Activated naive CD8-positive, alpha-beta T cell treated with anti-CD3 and anti-CD28 coated beads, Interleukin-2, amount 10 ng/mL, durations not matched to agents 7 days and 5 days (primary cell): Measurements from ENCODE around the gene ACTG1. TPM values are rescaled to one million over a fixed set of nuclear protein-coding genes. Genes with fewer than 3 reads are reported as not detected.

Experiments used
- ATAC-seq: fragments of 150-1000 bp; cut with Tn5 transposase; one replicate; pipeline ENCODE4 v1.10.0; 2021; ENCODE audit warnings: low read depth, moderate library complexity
- POLR2A ChIA-PET: fragments of 350-600 bp; sonication (Branson Sonifier 250); formaldehyde crosslinking; loops from one replicate; lab custom pipeline; 2021; ENCODE audit warnings: antibody characterized with exemption; lab: Charles Lee
- DNase-seq: peaks from one replicate; pipeline ENCODE4 v3.0.0; 2021
- H3K27ac Mint-ChIP-seq: one replicate; pipeline ENCODE4 v1.8.0; 2022; ENCODE audit warnings: mild to moderate bottlenecking, mixed read lengths
- H3K27me3 Mint-ChIP-seq: one replicate; pipeline ENCODE4 v1.8.0; 2022; ENCODE audit warnings: mild to moderate bottlenecking, moderate library complexity, mixed read lengths
- H3K36me3 Mint-ChIP-seq: one replicate; pipeline ENCODE4 v1.8.0; 2021; ENCODE audit warnings: mild to moderate bottlenecking, mixed read lengths
- H3K4me1 Mint-ChIP-seq: one replicate; pipeline ENCODE4 v1.8.0; 2021; ENCODE audit warnings: mixed read lengths
- H3K4me3 Mint-ChIP-seq: one replicate; pipeline ENCODE4 v1.8.0; 2022; ENCODE audit warnings: mild to moderate bottlenecking, moderate library complexity, mixed read lengths
- H3K9me3 Mint-ChIP-seq: one replicate; pipeline ENCODE4 v1.8.0; 2021; ENCODE audit warnings: mixed read lengths
- total RNA-seq, 2 experiments: library from RNA; stranded (reverse); gene quantifications; one replicate each; pipeline ENCODE4 v1.2.3, GENCODE V29; 2021

ACTG1 gene
- total RNA-seq, 2 experiments from 2014 or later, result 2,936 to 3,174 TPM

GRCh38 chr17:81515530-81516041 lies 3.0 kb upstream of the ACTG1 start:
- Mint-ChIP-seq H3K27ac (peak overlapping the region; percentile 86), H3K4me1 (peaks cover 14% of the 10 kb centered on the region), H3K27me3 (peaks cover under 1% of the 10 kb centered on the region), H3K9me3 (no peaks in the 10 kb centered on the region), H3K36me3 (peaks cover 17% of the 10 kb centered on the region), H3K4me3 (peak overlapping the region; percentile 94)
- DNase-seq (peak; percentile 49), ATAC-seq (no peak)
- POLR2A ChIA-PET, result interaction anchor here (0.7 to 6.9 kb wide), 4 partner anchors 31 to 111 kb away, joined by 3 to 50 read pairs (median 3); partner anchors contain the start of gene FAAP100

DNA sequence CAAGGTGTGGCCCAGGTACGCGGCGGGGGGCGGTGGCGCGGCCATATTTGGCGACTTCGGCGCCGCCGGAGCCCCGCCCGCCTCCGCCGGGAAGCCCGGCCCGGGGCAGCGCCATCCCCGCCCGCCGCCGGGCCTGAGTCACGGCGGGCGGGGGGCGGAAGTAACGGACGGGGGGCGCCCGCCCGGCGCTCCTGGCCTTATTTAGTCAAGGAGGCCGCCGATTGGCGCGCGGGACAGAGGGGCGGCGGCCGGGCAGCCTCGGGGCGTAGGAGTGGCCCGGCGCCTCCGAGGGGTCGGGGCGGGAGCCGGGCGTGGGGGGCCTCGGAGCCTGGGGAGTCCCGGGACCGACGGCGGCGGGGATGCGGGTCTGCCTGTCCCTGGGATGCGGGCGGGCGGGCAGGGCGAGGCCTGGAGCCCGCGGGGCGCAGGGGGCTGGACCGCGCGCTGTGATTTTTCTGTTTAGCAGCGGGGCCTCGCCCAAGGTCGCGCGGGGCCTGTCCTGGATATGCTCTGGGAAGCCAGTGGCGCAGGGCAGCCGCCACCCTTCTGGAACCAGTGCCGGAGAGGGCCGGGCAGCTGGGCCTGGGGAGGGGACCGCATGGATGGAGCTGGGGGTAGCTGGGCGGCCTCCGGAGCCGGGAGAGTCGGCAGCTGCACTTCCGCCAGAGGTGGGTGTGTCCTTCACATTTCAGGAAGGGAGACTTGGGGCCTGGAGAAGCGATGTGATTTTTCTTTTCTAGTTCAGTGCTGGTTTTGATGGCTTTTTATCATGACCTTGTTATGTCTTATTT lies 2.3 kb upstream of the ACTG1 start:
- peak; percentile 41 for ATAC-seq
- peak; percentile 86 for DNase-seq
- Mint-ChIP-seq H3K9me3 (no peaks in the 10 kb centered on the region), H3K27me3 (no peaks in the 10 kb centered on the region), H3K36me3 (peaks cover 24% of the 10 kb centered on the region), H3K4me1 (peaks cover 18% of the 10 kb centered on the region), H3K4me3 (peak overlapping the region; percentile 94), H3K27ac (peak overlapping the region; percentile 86)
- POLR2A ChIA-PET, result interaction anchor here (0.5 to 6.9 kb wide), 6 partner anchors 10 to 458 kb away, joined by 3 to 50 read pairs (median 6); partner anchors contain the start of genes FAAP100 and SLC38A10

DNA sequence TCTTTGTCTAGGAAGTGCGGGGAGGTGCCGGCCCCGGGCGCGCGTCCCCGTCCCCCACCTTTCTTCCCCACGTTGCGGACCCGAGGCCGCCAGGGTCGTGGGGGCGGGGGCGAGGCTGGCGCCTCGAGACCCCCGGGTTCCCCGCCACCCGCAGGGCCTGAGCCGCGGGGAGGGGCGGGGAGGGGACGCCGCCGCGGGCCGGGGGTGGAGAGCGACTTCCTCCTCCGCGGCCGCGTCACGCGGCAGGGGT lies 1.8 kb upstream of the ACTG1 start:
- Mint-ChIP-seq H3K36me3 (peaks cover 29% of the 10 kb centered on the region), H3K27ac (peak overlapping the region; percentile 87), H3K4me3 (peak overlapping the region; percentile 88), H3K27me3 (no peaks in the 10 kb centered on the region), H3K9me3 (no peaks in the 10 kb centered on the region), H3K4me1 (peaks cover 23% of the 10 kb centered on the region)
- ATAC-seq (no peak), DNase-seq (no peak)
- POLR2A ChIA-PET, result interaction anchor here (0.5 to 6.9 kb wide), 4 partner anchors 38 to 458 kb away, joined by 5 to 50 read pairs (median 8); partner anchors contain the start of genes FAAP100, MRPL12 and SLC38A10

DNA sequence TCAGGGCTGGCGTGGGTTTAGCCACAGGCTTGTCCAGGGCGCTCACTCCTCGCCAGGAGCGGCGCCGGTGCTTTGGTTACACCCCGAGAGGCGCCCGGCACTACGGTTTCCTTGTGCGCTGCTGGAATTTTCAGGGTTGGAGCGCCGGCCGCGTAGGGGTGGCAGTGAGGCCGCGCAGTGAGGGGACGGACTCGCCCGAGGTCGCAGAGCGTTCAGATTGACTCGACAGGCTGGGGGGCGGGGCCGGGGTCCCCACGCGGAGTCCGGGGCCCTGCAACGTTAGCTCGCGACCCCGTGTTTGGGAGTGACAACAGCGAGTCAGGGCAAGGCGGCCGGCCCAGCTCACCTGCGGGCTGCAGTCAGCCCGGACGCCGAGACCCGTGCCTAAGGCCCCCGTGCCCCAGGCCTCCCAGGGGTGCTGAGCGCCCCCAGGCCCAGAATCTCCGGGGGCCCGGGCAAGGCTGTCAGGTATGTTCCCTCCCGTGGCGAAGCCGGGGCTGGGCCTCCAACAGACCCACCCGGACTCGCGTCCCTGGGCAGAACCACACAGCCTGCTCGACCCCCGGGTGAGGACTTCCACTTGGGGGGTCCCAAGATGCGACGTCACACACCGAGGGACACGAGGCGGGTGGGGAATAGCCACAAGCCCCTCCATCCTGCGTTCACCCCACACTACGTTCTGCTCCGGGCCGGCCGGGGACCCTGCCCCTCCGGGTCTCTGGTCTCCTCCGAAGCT lies 1.3 kb upstream of the ACTG1 start:
- Mint-ChIP-seq H3K27me3 (no peaks in the 10 kb centered on the region), H3K4me1 (peaks cover 28% of the 10 kb centered on the region), H3K4me3 (peak overlapping the region; percentile 88), H3K27ac (peak overlapping the region; percentile 90), H3K9me3 (no peaks in the 10 kb centered on the region), H3K36me3 (peaks cover 34% of the 10 kb centered on the region)
- ATAC-seq (peak; percentile 1), DNase-seq (peak; percentile 74)
- POLR2A ChIA-PET, result interaction anchor here (0.5 to 6.9 kb wide), 10 partner anchors 25 to 584 kb away, joined by 3 to 50 read pairs (median 4); partner anchors contain the start of genes FAAP100, FASN, MRPL12 and SLC38A10

GRCh38 chr17:81513372-81513752 lies 763 bp upstream of the ACTG1 start:
- Mint-ChIP-seq H3K27me3 (no peaks in the 10 kb centered on the region), H3K4me1 (peaks cover 32% of the 10 kb centered on the region), H3K4me3 (peak overlapping the region; percentile 88), H3K27ac (peak overlapping the region; percentile 90), H3K9me3 (no peaks in the 10 kb centered on the region), H3K36me3 (peaks cover 38% of the 10 kb centered on the region)
- peak; percentile 27 for ATAC-seq
- POLR2A ChIA-PET, result interaction anchor here (0.7 to 6.9 kb wide), 14 partner anchors 10 to 585 kb away, joined by 3 to 50 read pairs (median 3); partner anchors contain the start of genes CEP131, FAAP100, FASN and MRPL12
- peak; percentile 79 for DNase-seq

- Mint-ChIP-seq H3K36me3 (peaks cover 44% of the 10 kb centered on the region), H3K27me3 (no peaks in the 10 kb centered on the region), H3K9me3 (no peaks in the 10 kb centered on the region), H3K27ac (peak overlapping the region; percentile 89), H3K4me3 (peak overlapping the region; percentile 93), H3K4me1 (peaks cover 30% of the 10 kb centered on the region)
- peak; percentile 58 for DNase-seq
- POLR2A ChIA-PET, result interaction anchor here (0.7 to 6.9 kb wide), 10 partner anchors 9 to 289 kb away, joined by 3 to 50 read pairs (median 6); partner anchors contain the start of genes ARL16, FAAP100, HGS and MRPL12
- peak; percentile 0 for ATAC-seq
These were observed 616 bp downstream of the ACTG1 start for GRCh38 chr17:81511804-81512561.

GRCh38 chr17:81511554-81511803 lies 1.1 kb downstream of the ACTG1 start:
- Mint-ChIP-seq H3K4me3 (peak overlapping the region; percentile 93), H3K27me3 (no peaks in the 10 kb centered on the region), H3K9me3 (no peaks in the 10 kb centered on the region), H3K36me3 (peaks cover 44% of the 10 kb centered on the region), H3K4me1 (peaks cover 30% of the 10 kb centered on the region), H3K27ac (peak overlapping the region; percentile 89)
- POLR2A ChIA-PET, result interaction anchor here (0.9 to 6.9 kb wide), 9 partner anchors 8 to 494 kb away, joined by 3 to 50 read pairs (median 4); partner anchors contain the start of genes ARHGDIA, ARL16, FAAP100 and HGS
- DNase-seq, result no peak
- no peak for ATAC-seq

DNA sequence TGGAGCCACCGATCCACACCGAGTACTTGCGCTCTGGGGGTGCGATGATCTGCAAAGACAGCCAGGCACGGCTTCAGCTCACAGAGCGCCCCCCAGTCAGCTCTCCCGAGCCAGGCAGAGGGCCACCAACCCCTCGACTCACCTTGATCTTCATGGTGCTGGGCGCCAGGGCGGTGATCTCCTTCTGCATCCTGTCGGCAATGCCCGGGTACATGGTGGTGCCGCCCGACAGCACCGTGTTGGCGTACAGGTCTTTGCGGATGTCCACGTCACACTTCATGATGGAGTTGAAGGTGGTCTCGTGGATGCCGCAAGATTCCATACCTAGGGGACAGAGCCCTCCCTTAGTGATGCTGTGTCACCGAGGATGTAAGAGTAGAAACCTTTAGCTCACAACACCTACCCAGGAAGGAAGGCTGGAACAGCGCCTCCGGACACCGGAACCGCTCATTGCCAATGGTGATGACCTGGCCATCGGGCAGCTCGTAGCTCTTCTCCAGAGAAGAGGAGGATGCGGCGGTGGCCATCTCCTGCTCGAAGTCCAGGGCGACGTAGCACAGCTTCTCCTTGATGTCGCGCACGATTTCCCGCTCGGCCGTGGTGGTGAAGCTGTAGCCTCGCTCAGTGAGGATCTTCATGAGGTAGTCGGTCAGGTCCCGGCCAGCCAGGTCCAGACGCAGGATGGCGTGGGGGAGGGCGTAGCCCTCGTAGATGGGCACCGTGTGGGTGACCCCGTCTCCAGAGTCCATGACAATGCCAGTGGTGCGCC lies 1.6 kb downstream of the ACTG1 start:
- DNase-seq (peak; percentile 63), ATAC-seq (no peak)
- peak overlapping the region; percentile 93 for H3K4me3 Mint-ChIP-seq
- no peaks in the 10 kb centered on the region for H3K9me3 Mint-ChIP-seq
- H3K27me3 Mint-ChIP-seq, result no peaks in the 10 kb centered on the region
- peaks cover 44% of the 10 kb centered on the region for H3K36me3 Mint-ChIP-seq
- peak overlapping the region; percentile 89 for H3K27ac Mint-ChIP-seq
- H3K4me1 Mint-ChIP-seq, result peaks cover 26% of the 10 kb centered on the region
- POLR2A ChIA-PET, result interaction anchor here (0.9 to 6.9 kb wide), 9 partner anchors 8 to 493 kb away, joined by 3 to 50 read pairs (median 4); partner anchors contain the start of genes ARHGDIA, FAAP100 and MRPL12

GRCh38 chr17:81509972-81510784 lies 2.4 kb downstream of the ACTG1 start:
- POLR2A ChIA-PET, result interaction anchor here (0.9 to 6.9 kb wide), 10 partner anchors 9 to 360 kb away, joined by 3 to 50 read pairs (median 5); partner anchors contain the start of genes ARHGDIA, FAAP100 and MRPL12
- Mint-ChIP-seq H3K27ac (peak overlapping the region; percentile 89), H3K4me1 (peaks cover 24% of the 10 kb centered on the region)

GRCh38 chr17:81509207-81509971 lies 3.2 kb downstream of the ACTG1 start:
- POLR2A ChIA-PET, result interaction anchor here (1.0 to 3.1 kb wide), 11 partner anchors 9 to 271 kb away, joined by 3 to 19 read pairs (median 7); partner anchors contain the start of genes FAAP100, MRPL12, SLC38A10 and TEPSIN
- H3K4me3 Mint-ChIP-seq, result peak overlapping the region; percentile 93
- H3K27ac Mint-ChIP-seq, result peak overlapping the region; percentile 87
- no peaks in the 10 kb centered on the region for H3K9me3 Mint-ChIP-seq
- DNase-seq, result no peak
- peaks cover 4% of the 10 kb centered on the region for H3K27me3 Mint-ChIP-seq
- H3K4me1 Mint-ChIP-seq, result peaks cover 25% of the 10 kb centered on the region
- ATAC-seq, result no peak
- H3K36me3 Mint-ChIP-seq, result peaks cover 44% of the 10 kb centered on the region

More at GRCh38 chr17:81509972-81510784, 2.4 kb downstream of the ACTG1 start:
- Mint-ChIP-seq H3K36me3 (peaks cover 44% of the 10 kb centered on the region), H3K27me3 (no peaks in the 10 kb centered on the region), H3K4me3 (peak overlapping the region; percentile 93), H3K9me3 (no peaks in the 10 kb centered on the region)
- no peak for ATAC-seq
- no peak for DNase-seq
